ENCODE results near the gene SFXN5. TPM values are rescaled to one million over a fixed set of nuclear protein-coding genes. Genes with fewer than 3 reads are reported as not detected.
A peak's percentile ranks its signal among the peaks of the same experiment; 100 is the strongest.
"Not testable (repeated sequence)": the region's sequence is repeated elsewhere in the genome, so short reads cannot be mapped to it uniquely, and the experiment has no call there.

SFXN5 gene, protein sequence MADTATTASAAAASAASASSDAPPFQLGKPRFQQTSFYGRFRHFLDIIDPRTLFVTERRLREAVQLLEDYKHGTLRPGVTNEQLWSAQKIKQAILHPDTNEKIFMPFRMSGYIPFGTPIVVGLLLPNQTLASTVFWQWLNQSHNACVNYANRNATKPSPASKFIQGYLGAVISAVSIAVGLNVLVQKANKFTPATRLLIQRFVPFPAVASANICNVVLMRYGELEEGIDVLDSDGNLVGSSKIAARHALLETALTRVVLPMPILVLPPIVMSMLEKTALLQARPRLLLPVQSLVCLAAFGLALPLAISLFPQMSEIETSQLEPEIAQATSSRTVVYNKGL
- total RNA-seq (2022) (11.3 and 16.4 TPM in 2 replicates), Bru-seq, nascent RNA (percentile 52 among the genes with signal in this experiment), BruChase-seq, experiment 1, labeled RNA remaining after a 6-hour chase (percentile 44 among the genes with signal in this experiment), BruChase-seq, experiment 2, labeled RNA remaining after a 2-hour chase (percentile 56 among the genes with signal in this experiment)
- long read RNA-seq, full-length matches to known transcripts = 2 of 4 reads
- long read RNA-seq, partial matches to known transcripts = 0 of 4 reads
- long read RNA-seq, other reads (novel, unspliced or antisense) = 2 of 4 reads

DNA sequence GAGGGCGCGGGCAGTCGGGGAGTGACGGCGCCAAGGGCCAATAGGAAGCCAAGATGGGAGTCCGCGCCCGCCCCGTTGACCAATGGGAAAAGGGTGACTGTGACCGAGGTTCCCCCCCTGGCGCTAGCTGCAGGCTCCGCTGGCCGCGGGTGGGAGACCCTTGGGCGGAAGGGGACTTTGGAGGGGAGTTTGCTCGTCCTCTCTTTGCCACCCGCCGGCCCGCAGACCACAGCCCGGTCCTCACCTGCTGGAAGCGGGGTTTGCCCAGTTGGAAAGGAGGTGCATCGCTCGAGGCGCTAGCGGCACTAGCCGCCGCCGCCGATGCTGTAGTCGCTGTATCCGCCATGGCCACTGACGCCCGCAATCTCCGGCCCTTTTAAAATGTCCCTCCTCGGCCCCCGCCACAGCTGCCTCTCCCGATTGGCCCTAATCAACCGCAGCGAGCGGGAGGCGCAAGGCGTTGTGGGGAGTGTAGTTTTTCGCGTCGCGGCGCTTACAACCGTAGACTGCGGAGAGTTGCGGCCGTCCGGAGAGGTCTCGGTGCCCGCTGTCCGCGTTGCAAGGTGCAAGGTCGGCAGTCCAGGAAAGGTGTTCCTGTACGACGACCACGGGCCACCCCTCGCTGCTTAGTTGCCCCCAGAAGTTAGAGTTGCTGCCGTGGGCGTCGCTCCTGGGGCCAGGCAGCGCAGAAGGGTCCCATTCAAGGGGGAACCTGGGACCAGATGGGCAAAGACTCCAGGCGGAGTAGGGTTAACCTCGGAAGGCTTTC, at the start of gene SFXN5:
Gene SFXN5 (minus strand): TSS at position 353 of the 769 bp plus-strand sequence. CDS start 7 bp downstream, at position 346.
- DNase-seq = peak; percentile 98
- H3K36me3 Mint-ChIP-seq (ENCODE audit: insufficient read depth, unreplicated experiment) = peaks cover 35% of the 10 kb centered on the region
- H3K4me3 Mint-ChIP-seq (ENCODE audit: low read depth, unreplicated experiment) = peak within 1 kb of the TSS; percentile 86
- H3K9me3 Mint-ChIP-seq (ENCODE audit: low read depth, unreplicated experiment) = no peaks in the 10 kb centered on the region
- CTCF ChIA-PET = interaction anchor here (0.7 kb wide), 1 partner anchor 105 kb away, joined by 4 read pairs; no protein-coding TSS in a partner anchor
- BruUV-seq (replicated peaks) = no TSS peak
- peak within 1 kb of the TSS; percentile 92 for H3K27ac Mint-ChIP-seq (ENCODE audit: unreplicated experiment)
- peaks cover 25% of the 10 kb centered on the region for H3K4me1 Mint-ChIP-seq (ENCODE audit: low read depth, unreplicated experiment)
- no peaks in the 10 kb centered on the region for H3K27me3 Mint-ChIP-seq (ENCODE audit: unreplicated experiment)
- TF ChIP-seq, protein P1, sequence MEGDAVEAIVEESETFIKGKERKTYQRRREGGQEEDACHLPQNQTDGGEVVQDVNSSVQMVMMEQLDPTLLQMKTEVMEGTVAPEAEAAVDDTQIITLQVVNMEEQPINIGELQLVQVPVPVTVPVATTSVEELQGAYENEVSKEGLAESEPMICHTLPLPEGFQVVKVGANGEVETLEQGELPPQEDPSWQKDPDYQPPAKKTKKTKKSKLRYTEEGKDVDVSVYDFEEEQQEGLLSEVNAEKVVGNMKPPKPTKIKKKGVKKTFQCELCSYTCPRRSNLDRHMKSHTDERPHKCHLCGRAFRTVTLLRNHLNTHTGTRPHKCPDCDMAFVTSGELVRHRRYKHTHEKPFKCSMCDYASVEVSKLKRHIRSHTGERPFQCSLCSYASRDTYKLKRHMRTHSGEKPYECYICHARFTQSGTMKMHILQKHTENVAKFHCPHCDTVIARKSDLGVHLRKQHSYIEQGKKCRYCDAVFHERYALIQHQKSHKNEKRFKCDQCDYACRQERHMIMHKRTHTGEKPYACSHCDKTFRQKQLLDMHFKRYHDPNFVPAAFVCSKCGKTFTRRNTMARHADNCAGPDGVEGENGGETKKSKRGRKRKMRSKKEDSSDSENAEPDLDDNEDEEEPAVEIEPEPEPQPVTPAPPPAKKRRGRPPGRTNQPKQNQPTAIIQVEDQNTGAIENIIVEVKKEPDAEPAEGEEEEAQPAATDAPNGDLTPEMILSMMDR (IDR thresholded peaks at IDR 0.05; ENCODE audit: unreplicated experiment) = no peak
- intact Hi-C loops (cut with micrococcal nuclease; ENCODE audit: unreplicated experiment) = loop anchor here (5.0 to 10.0 kb wide), 2 partner anchors 77 to 91 kb away; no protein-coding TSS in a partner anchor

DNA sequence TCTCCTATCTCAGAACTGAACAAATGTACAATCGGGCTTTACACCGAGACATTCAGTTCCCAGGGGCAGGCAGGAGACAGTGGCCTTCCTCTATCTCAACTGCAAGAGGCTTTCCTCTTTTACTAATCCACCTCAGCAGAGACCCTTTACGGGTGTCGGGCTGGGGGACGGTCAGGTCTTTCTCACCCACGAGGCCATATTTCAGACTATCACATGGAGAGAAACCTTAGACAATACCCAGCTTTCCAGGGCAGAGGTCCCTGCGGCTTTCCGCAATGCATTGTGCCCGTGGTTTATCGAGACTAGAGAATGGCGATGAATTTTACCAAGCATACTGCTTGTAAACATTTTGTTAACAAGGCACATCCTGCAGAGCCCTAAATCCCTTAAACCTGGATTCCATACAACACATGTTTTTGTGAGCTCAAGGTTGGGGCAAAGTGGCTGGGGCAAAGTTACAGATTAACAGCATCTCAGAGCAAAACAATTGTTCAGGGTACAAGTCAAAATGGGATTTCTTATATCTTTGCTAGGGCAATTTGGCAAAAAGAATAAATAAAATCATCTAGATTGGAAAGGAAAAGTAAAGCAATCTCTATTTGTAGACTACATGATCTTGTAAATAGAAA, 48.2 kb upstream of the SFXN5 start:
- H3K4me1 Mint-ChIP-seq (ENCODE audit: low read depth, unreplicated experiment); H3K27ac Mint-ChIP-seq (ENCODE audit: unreplicated experiment); intact Hi-C loops (cut with micrococcal nuclease; ENCODE audit: unreplicated experiment); BruUV-seq (replicated peaks); H3K36me3 Mint-ChIP-seq (ENCODE audit: insufficient read depth, unreplicated experiment); DNase-seq; H3K4me3 Mint-ChIP-seq (ENCODE audit: low read depth, unreplicated experiment); H3K9me3 Mint-ChIP-seq (ENCODE audit: low read depth, unreplicated experiment): not testable (repeated sequence)
- H3K27me3 Mint-ChIP-seq (ENCODE audit: unreplicated experiment) = peaks cover 20% of the 10 kb centered on the region
- CTCF ChIA-PET = interaction anchor here (0.7 kb wide), 1 partner anchor 554 kb away, joined by 3 read pairs; no protein-coding TSS in a partner anchor

DNA sequence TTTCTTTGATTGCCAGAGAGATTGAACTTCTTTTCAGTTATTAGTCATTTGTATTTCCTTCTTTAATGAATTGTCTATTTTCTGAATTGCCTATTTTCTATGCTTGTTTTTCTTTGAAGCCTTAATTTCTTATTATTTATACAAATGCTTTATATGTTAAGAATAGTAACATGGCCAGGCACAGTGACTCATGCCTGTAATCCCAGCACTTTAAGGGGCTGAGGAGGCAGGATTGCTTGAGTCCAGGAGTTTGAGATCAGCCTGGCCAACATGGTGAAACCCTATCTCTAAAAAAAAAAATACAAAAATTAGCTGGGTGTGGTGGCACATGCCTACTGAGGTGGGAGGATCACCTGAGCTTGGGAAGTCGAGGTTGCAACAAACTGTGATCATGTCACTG, 45.9 kb upstream of the SFXN5 start:
- no peak for DNase-seq
- Mint-ChIP-seq H3K4me1 (ENCODE audit: low read depth, unreplicated experiment) (no peaks in the 10 kb centered on the region), H3K4me3 (ENCODE audit: low read depth, unreplicated experiment) (no peak overlapping the region), H3K27me3 (ENCODE audit: unreplicated experiment) (peaks cover 2% of the 10 kb centered on the region), H3K36me3 (ENCODE audit: insufficient read depth, unreplicated experiment) (peaks cover 7% of the 10 kb centered on the region), H3K9me3 (ENCODE audit: low read depth, unreplicated experiment) (no peaks in the 10 kb centered on the region), H3K27ac (ENCODE audit: unreplicated experiment) (no peak overlapping the region)
- intact Hi-C loops (cut with micrococcal nuclease; ENCODE audit: unreplicated experiment) = no loop called here
- no TSS peak for BruUV-seq (replicated peaks)
- CTCF ChIA-PET = no interaction called here
- TF ChIP-seq, protein P1 (IDR thresholded peaks at IDR 0.05; ENCODE audit: unreplicated experiment) = no peak

DNA sequence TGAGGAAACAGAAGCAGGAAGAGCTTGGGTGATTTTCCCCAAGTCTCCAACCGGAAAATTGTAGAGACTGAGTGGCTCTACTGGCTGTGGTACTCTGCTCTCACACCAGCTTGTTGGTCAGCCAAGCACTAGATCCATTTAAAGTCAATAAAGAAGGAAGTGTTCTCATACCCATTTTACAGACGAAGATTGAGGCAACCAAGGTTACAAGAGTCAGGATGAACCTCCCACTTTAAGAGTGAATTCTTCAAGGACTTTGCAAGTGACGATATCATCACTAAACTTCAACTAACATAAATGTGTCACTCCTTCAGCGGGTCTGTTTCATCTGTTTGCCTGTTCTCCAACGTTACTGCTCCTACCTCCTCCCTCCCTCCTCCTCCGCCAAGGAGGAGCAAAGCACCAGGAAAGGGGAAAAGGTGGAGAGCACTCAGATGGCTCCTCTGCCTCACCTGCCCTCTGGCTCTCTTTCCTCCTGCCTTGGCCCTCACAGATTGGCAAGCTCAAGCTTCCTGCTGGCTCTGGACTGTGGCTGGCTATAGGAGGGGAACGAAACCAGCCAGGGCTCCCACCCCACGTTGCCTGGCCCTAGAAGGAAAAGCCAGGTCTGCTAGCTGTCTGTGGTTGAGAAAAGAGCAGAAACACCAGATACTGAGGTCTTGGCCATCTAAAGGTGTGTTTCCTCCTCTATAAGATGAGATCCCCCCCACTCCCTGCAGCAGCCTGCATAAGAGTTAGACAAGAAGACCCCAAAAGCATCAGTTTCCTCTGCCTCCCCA, 44.9 kb upstream of the SFXN5 start:
- no TSS peak for BruUV-seq (replicated peaks)
- intact Hi-C loops (cut with micrococcal nuclease; ENCODE audit: unreplicated experiment) = no loop called here
- no peak overlapping the region for H3K27ac Mint-ChIP-seq (ENCODE audit: unreplicated experiment)
- no peaks in the 10 kb centered on the region for H3K9me3 Mint-ChIP-seq (ENCODE audit: low read depth, unreplicated experiment)
- CTCF ChIA-PET = interaction anchor here (0.5 kb wide), 1 partner anchor 348 kb away, joined by 8 read pairs; no protein-coding TSS in a partner anchor
- no peak for DNase-seq
- no peak overlapping the region for H3K4me3 Mint-ChIP-seq (ENCODE audit: low read depth, unreplicated experiment)
- no peaks in the 10 kb centered on the region for H3K27me3 Mint-ChIP-seq (ENCODE audit: unreplicated experiment)
- no peaks in the 10 kb centered on the region for H3K4me1 Mint-ChIP-seq (ENCODE audit: low read depth, unreplicated experiment)
- TF ChIP-seq, protein P1 (IDR thresholded peaks at IDR 0.05; ENCODE audit: unreplicated experiment) = no peak
- H3K36me3 Mint-ChIP-seq (ENCODE audit: insufficient read depth, unreplicated experiment) = peaks cover 18% of the 10 kb centered on the region
